BLaER1 treated with 17β-estradiol and CSF1 and Interleukin-3, amounts not matched to agents 10 nM and 100 nM (cell line): ENCODE data around the gene PHEX.

Source experiments
- H3K27ac ChIP-seq, 11 experiments: shearing (Covaris generic); formaldehyde crosslinking; 2 replicates each; pipeline ENCODE4 v1.8.1; 2022
- H3K27me3 ChIP-seq, 11 experiments: shearing (Covaris generic); formaldehyde crosslinking; 2 replicates each; pipeline ENCODE4 v1.8.1; 2022
- H3K36me3 ChIP-seq, 11 experiments: shearing (Covaris generic); formaldehyde crosslinking; 2 replicates each; pipeline ENCODE4 v1.8.1; 2022
- H3K4me1 ChIP-seq, 10 experiments: shearing (Covaris generic); formaldehyde crosslinking; 2 replicates each; pipeline ENCODE4 v1.8.1; 2022
- H3K4me2 ChIP-seq, 11 experiments: shearing (Covaris generic); formaldehyde crosslinking; 2 replicates each; pipeline ENCODE4 v1.8.1; 2022
- H3K4me3 ChIP-seq, 10 experiments: shearing (Covaris generic); formaldehyde crosslinking; 2 replicates each; pipeline ENCODE4 v1.8.1; 2022
- H3K9ac ChIP-seq, 11 experiments: shearing (Covaris generic); formaldehyde crosslinking; 2 replicates each; pipeline ENCODE4 v1.8.1; 2022
- H3K9me3 ChIP-seq, 11 experiments: shearing (Covaris generic); formaldehyde crosslinking; replicated peaks in 1 of 11; 2 replicates each; pipeline ENCODE4 v1.8.1; 2022
- H4K20me1 ChIP-seq, 11 experiments: shearing (Covaris generic); formaldehyde crosslinking; 2 replicates each; pipeline ENCODE4 v1.8.1; 2022
- Cebpa-rat ChIP-seq, 11 experiments: shearing (Covaris generic); IDR thresholded peaks; 2 replicates each; pipeline ENCODE4 v1.8.1; 2022

Gene PHEX

DNA sequence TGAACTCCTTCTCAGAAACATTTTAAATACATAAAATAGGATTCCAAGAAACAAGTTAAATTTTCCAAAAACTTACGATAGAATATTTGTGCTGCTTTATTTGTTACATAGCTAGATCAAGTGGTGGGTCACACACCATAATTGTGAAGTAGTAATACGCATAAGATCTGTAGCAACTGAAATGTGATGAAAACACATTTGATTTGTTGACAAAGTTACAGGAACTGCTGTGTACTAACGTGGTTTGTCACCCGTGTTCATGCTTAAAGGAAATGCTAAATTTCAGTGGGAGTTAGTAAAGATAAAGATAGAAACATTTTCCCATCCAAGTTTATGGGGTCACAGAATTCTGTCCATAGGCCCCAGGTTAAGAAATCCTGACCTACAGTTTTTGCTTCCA lies 34.1 kb upstream of the PHEX start:
- H3K4me3 ChIP-seq, result 0 out of 20 replicates have a peak overlapping the region, but pooled peaks of 1 of the 10 experiments have one; percentile 43
- peak overlapping the region; percentile 64 to 92 (median 81); a peak in 20 of 22 replicates for H3K27ac ChIP-seq
- peak overlapping the region in 3 of 11 experiments; percentile 62 to 70 (median 69); a peak in 5 of 22 replicates for H3K9ac ChIP-seq
- TF ChIP-seq Cebpa-rat (IDR thresholded peaks at IDR 0.05), result no peak
- H3K4me2 ChIP-seq, result peak overlapping the region in 7 of 11 experiments; percentile 30 to 78 (median 65); a peak in 11 of 22 replicates
- H3K27me3 ChIP-seq, result no peaks in the 10 kb centered on the region
- H3K4me1 ChIP-seq, result peaks cover 0 to 58% (median 36%) of the 10 kb centered on the region in 10 experiments; a peak in 15 of 20 replicates
- peaks cover 0 to 18% (median 7%) of the 10 kb centered on the region in 11 experiments; a peak in 12 of 22 replicates for H3K36me3 ChIP-seq
- H4K20me1 ChIP-seq, result no peaks in the 10 kb centered on the region
- peaks cover 5 to 40% (median 16%) of the 10 kb centered on the region in 11 experiments; a peak in 16 of 22 replicates for H3K9me3 ChIP-seq

DNA sequence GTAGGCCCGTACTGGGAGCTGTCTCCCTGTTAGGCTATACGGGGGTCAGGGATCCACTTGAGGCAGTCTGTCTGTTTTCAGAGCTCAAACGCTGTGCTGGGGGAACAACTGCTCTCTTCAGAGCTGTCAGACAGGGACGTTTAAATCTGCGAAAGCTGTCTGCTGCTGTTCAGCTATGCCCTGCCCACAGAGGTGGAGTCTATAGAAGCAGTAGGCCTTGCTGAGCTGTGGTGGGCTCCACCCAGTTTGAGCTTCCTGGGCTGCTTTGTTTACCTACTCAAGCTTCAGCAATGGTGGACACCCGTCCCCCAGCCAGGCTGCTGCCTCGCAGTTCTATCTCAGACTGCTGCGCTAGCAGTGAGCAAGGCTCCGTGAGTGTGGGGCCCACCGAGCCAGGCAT lies 27.3 kb upstream of the PHEX start:
- H3K4me1 ChIP-seq, result no peaks in the 10 kb centered on the region
- no peaks in the 10 kb centered on the region for H3K27me3 ChIP-seq
- no peak overlapping the region for H3K9ac ChIP-seq
- no peaks in the 10 kb centered on the region for H4K20me1 ChIP-seq
- H3K9me3 ChIP-seq, result peaks cover 12 to 46% (median 22%) of the 10 kb centered on the region in 11 experiments; a peak in 20 of 22 replicates
- peaks cover 0 to 25% (median 11%) of the 10 kb centered on the region in 11 experiments; a peak in 11 of 22 replicates for H3K36me3 ChIP-seq
- no peak overlapping the region for H3K4me2 ChIP-seq
- H3K27ac ChIP-seq, result no peak overlapping the region
- H3K4me3 ChIP-seq, result no peak overlapping the region
- TF ChIP-seq Cebpa-rat (IDR thresholded peaks at IDR 0.05), result no peak

DNA sequence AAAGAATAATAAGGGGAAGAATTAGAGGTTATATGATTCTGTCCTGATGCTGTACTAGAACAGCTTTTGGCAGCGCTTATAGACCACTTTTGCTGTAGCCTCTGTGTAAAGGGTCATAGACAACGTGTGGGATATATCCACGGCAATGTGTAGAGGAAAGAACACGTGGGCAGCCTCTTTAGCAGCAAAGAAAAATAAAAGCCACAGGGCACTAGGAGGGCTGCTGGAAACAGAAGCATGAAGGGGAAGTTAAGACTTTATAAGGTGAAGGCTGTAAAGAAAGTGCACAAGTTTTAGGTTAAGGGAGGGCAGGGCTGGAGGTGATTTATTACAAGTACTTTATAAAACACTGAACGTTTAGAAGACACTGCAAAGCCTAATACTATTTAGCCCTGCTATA lies 20.1 kb upstream of the PHEX start:
- Histone ChIP-seq H3K36me3 (no peaks in the 10 kb centered on the region), H3K4me1 (peaks cover 0 to 9% (median 4%) of the 10 kb centered on the region in 10 experiments; a peak in 10 of 20 replicates), H3K4me3 (no peak overlapping the region), H3K27me3 (no peaks in the 10 kb centered on the region), H3K27ac (no peak overlapping the region), H3K4me2 (no peak overlapping the region), H3K9me3 (peaks cover 8 to 24% (median 19%) of the 10 kb centered on the region in 11 experiments; a peak in 20 of 22 replicates), H4K20me1 (no peaks in the 10 kb centered on the region), H3K9ac (no peak overlapping the region)
- no peak for TF ChIP-seq Cebpa-rat (IDR thresholded peaks at IDR 0.05)

DNA sequence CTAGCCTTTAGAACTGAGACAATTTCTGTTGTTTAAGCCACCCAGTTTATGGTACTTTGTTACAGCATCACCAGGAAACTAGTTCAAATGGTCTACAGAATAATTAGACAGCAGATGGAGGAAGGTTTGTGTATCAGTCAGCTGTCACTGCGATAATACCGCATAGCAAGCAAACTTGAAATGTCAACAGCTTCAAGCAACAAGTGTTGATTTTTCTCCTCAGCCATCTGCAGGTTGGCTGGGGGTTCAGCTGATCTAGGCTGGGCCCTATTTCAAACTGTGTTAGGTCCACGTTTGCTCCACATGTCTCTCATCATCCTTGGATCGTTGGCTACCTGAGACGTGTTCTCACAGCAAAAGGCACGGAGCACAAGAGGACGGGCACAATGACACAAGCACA lies 19.2 kb upstream of the PHEX start:
- Histone ChIP-seq H3K36me3 (no peaks in the 10 kb centered on the region), H3K27ac (no peak overlapping the region), H3K4me1 (peaks cover 0 to 9% (median 4%) of the 10 kb centered on the region in 10 experiments; a peak in 10 of 20 replicates), H3K4me2 (no peak overlapping the region), H4K20me1 (no peaks in the 10 kb centered on the region), H3K9me3 (peaks cover 8 to 23% (median 18%) of the 10 kb centered on the region in 11 experiments; a peak in 20 of 22 replicates), H3K4me3 (no peak overlapping the region), H3K27me3 (no peaks in the 10 kb centered on the region), H3K9ac (no peak overlapping the region)
- TF ChIP-seq Cebpa-rat (IDR thresholded peaks at IDR 0.05), result no peak

DNA sequence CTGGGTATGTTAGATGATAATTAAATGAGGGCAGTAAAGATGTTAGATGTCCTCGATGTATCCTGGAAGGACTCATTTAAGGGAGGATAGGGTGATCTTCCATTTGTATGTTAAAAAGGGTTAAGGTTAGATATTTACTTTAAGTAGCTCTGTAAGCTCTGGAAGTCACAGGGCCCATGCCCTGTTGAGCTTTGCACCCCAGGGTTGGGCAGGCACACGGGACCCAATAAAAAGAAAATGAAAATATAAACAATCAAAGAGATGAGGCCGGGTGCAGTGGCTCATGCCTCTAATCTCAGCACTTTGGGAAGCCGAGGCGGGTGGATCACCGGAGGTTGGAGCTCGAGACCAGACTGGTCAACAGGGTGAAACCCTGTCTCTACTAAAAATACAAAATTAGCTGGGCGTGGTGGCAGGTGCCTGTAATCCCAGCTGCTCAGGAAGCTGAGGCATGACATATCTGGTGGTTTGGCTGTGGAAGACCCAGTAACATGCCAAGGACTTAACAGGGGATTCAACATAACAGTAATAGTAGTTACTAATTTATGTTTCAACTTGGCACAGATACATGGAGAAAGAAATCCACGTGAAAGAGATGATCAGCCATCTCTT lies 16.9 kb upstream of the PHEX start:
- Histone ChIP-seq H4K20me1 (no peaks in the 10 kb centered on the region), H3K4me1 (peaks cover 0 to 9% (median 4%) of the 10 kb centered on the region in 10 experiments; a peak in 10 of 20 replicates), H3K4me3 (no peak overlapping the region), H3K9ac (no peak overlapping the region), H3K27ac (no peak overlapping the region), H3K4me2 (peak overlapping the region in 9 of 11 experiments; percentile 11 to 57 (median 36); a peak in 11 of 22 replicates), H3K36me3 (no peaks in the 10 kb centered on the region), H3K9me3 (no peaks in the 10 kb centered on the region), H3K27me3 (no peaks in the 10 kb centered on the region)
- TF ChIP-seq Cebpa-rat (IDR thresholded peaks at IDR 0.05), result no peak

DNA sequence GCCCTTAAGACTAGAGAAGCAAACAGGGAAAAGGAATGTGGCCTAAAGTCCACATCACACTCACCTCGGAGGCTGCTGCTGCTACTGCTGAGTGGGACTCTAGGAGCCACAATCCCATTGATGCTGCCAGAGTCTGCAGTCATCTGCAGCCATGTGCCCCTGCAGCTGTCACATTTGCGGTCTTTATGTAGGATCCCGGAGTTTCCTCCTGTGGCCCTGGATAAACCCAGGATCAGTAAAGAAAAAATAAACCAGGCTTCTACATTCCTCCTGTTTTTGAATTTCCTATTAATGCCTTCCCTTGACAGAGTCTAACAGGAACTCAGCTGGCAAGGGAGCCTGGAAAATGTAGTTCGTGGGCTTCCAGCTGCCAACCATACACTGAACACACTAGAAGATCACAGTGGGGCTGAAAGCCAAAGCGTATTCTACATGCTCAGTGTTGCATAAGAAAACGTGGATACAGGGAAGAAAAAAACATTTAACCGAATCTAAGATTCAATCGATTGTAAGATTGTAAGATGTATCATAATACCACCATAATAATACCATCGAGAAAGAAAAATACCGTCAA lies 10.3 kb upstream of the PHEX start:
- no peaks in the 10 kb centered on the region for H3K36me3 ChIP-seq
- H3K4me2 ChIP-seq, result no peak overlapping the region
- no peak for TF ChIP-seq Cebpa-rat (IDR thresholded peaks at IDR 0.05)
- H3K9me3 ChIP-seq, result peaks cover 0 to 16% (median 0%) of the 10 kb centered on the region in 11 experiments; a peak in 5 of 22 replicates
- no peak overlapping the region for H3K27ac ChIP-seq
- no peaks in the 10 kb centered on the region for H3K4me1 ChIP-seq
- no peak overlapping the region for H3K4me3 ChIP-seq
- H3K9ac ChIP-seq, result no peak overlapping the region
- no peaks in the 10 kb centered on the region for H3K27me3 ChIP-seq
- H4K20me1 ChIP-seq, result no peaks in the 10 kb centered on the region

DNA sequence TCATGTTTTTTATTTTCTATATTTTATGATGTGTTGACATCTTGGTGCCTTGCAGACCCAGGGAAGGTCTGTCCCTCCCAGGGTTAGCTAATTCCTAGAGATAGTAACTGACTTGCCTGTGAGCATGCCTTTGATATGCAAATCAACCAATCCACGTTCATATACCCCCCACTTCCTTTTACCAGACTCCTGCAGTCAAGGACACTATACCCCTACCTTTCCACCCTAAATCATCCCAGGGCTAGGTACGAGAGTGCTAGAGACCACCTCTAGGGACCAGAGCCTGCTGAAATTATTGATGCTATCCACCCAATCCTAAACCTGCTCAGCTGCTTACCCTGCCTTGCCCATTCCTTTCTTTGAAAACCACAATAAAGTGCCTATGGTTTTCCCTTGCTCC lies 7.5 kb upstream of the PHEX start:
- no peaks in the 10 kb centered on the region for H3K27me3 ChIP-seq
- no peak overlapping the region for H3K27ac ChIP-seq
- no peaks in the 10 kb centered on the region for H4K20me1 ChIP-seq
- H3K4me3 ChIP-seq, result no peak overlapping the region
- peaks cover 0 to 16% (median 0%) of the 10 kb centered on the region in 11 experiments; a peak in 5 of 22 replicates for H3K9me3 ChIP-seq
- no peak for TF ChIP-seq Cebpa-rat (IDR thresholded peaks at IDR 0.05)
- no peaks in the 10 kb centered on the region for H3K36me3 ChIP-seq
- H3K4me2 ChIP-seq, result no peak overlapping the region
- H3K9ac ChIP-seq, result no peak overlapping the region
- peaks cover 4 to 9% (median 5%) of the 10 kb centered on the region in 10 experiments; a peak in 19 of 20 replicates for H3K4me1 ChIP-seq

DNA sequence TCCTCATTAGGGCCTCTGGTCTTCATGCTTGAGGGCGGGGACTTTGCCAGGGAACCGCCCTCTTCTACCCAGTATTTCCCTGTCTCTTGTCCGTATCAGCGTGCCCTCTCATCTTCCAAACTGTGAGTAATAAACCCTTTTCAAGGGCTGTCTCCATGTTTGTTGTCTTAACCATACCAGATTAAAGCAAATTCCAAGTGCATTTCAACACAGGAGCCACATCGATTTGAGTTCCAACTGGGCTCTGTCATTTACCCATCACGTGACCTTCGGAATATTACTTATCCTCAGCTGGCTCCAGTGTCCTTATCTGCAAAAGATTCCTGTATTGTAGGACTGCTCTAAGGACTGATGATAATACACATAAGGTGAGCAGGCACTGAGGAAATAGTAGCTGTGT lies 6.4 kb upstream of the PHEX start:
- Histone ChIP-seq H3K9ac (no peak overlapping the region), H3K27me3 (no peaks in the 10 kb centered on the region), H3K36me3 (no peaks in the 10 kb centered on the region), H3K4me1 (peaks cover 7 to 15% (median 9%) of the 10 kb centered on the region in 10 experiments; a peak in 19 of 20 replicates), H3K4me3 (no peak overlapping the region), H3K9me3 (peaks cover 0 to 16% (median 0%) of the 10 kb centered on the region in 11 experiments; a peak in 5 of 22 replicates), H3K27ac (no peak overlapping the region), H3K4me2 (no peak overlapping the region), H4K20me1 (no peaks in the 10 kb centered on the region)
- TF ChIP-seq Cebpa-rat (IDR thresholded peaks at IDR 0.05), result no peak

DNA sequence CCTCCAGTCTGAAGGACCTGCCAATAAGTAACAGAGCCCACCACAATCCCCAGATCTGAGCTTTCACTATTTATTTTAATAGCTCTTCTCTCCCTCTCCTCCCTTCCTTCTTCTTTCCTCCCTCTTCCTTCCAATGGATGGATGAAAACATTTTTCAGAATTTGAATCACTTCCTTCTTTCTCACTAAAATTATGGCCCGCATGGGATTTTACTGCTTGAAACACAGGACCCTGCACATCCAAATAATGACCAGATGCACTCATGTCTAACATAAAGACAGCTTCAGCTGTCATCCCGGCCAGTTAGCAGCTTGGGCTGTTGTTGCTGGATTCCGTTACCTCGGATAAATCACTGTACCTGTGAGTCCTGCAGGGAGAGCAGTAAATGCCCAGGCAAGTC lies 5.4 kb upstream of the PHEX start:
- Histone ChIP-seq H3K36me3 (no peaks in the 10 kb centered on the region), H4K20me1 (no peaks in the 10 kb centered on the region), H3K9me3 (peaks cover 0 to 13% (median 0%) of the 10 kb centered on the region in 11 experiments; a peak in 5 of 22 replicates), H3K4me2 (no peak overlapping the region), H3K9ac (no peak overlapping the region), H3K4me1 (peaks cover 11 to 17% (median 12%) of the 10 kb centered on the region in 10 experiments), H3K27me3 (no peaks in the 10 kb centered on the region), H3K27ac (no peak overlapping the region), H3K4me3 (no peak overlapping the region)
- no peak for TF ChIP-seq Cebpa-rat (IDR thresholded peaks at IDR 0.05)
